HepG2 (cell line): Measurements from ENCODE around the gene COPZ1. TPM values are rescaled to one million over a fixed set of nuclear protein-coding genes. Genes with fewer than 3 reads are reported as not detected.
A peak's percentile ranks its signal among the peaks of the same experiment; 100 is the strongest.

ENCODE experiments used
- CENPX ChIP-seq: sonication (generic); formaldehyde crosslinking; IDR thresholded peaks from 2 replicates; pipeline ENCODE4 v1.9.0; 2021; ENCODE audit warnings: mild to moderate bottlenecking, missing genetic modification reagents, moderate library complexity
- CSRNP2 ChIP-seq: sonication (generic); formaldehyde crosslinking; conservative IDR thresholded peaks from 2 replicates; pipeline ENCODE4 v1.8.0; 2022; ENCODE audit warnings: low read depth, missing genetic modification reagents
- PAWR ChIP-seq: sonication (generic); formaldehyde crosslinking; IDR thresholded peaks from 2 replicates; pipeline ENCODE4 v1.4.0; 2020; ENCODE audit warnings: missing genetic modification reagents, mild to moderate bottlenecking, borderline replicate concordance
- PHB2 ChIP-seq: fragments of 450-650 bp; IDR thresholded peaks from 2 replicates; pipeline ENCODE4 v1.6.1; 2018; ENCODE audit not compliant: partially characterized antibody
- SP4 ChIP-seq: sonication (generic); formaldehyde crosslinking; IDR thresholded peaks from 2 replicates; pipeline ENCODE4 v1.8.1; 2023; ENCODE audit warnings: mild to moderate bottlenecking, missing genetic modification reagents
- TCF7L2 ChIP-seq: IDR thresholded peaks from 2 replicates; pipeline ENCODE4 v1.6.1; 2011; ENCODE audit warnings: mild to moderate bottlenecking, low read depth, low read length, moderate library complexity
- TFE3 ChIP-seq: IDR thresholded peaks from 2 replicates; pipeline ENCODE4 v1.6.1; 2016
- YEATS2 ChIP-seq: sonication (generic); formaldehyde crosslinking; IDR thresholded peaks from 2 replicates; pipeline ENCODE4 v1.4.0; 2020; ENCODE audit warnings: missing genetic modification reagents, borderline replicate concordance
- ZBTB38 ChIP-seq: sonication (generic); formaldehyde crosslinking; IDR thresholded peaks from 2 replicates; pipeline ENCODE4 v1.5.1; 2020; ENCODE audit warnings: mild to moderate bottlenecking, missing genetic modification reagents
- ZBTB44 ChIP-seq: sonication (generic); formaldehyde crosslinking; IDR thresholded peaks from 2 replicates; pipeline ENCODE4 v1.4.0; 2020; ENCODE audit warnings: missing genetic modification reagents
- ZHX1 ChIP-seq: sonication (generic); formaldehyde crosslinking; IDR thresholded peaks from 2 replicates; pipeline ENCODE4 v1.8.1; 2022; ENCODE audit warnings: low read depth, mild to moderate bottlenecking, missing genetic modification reagents
- ZNF276 ChIP-seq: sonication (generic); formaldehyde crosslinking; IDR thresholded peaks from 2 replicates; pipeline ENCODE4 v1.4.0; 2020; ENCODE audit warnings: mild to moderate bottlenecking, low read depth, missing genetic modification reagents
- ZNF282 ChIP-seq: fragments of 450-650 bp; IDR thresholded peaks from 2 replicates; pipeline ENCODE4 v1.6.1; 2018; ENCODE audit not compliant: partially characterized antibody
- ZNF564 ChIP-seq: sonication (generic); formaldehyde crosslinking; IDR thresholded peaks from 2 replicates; pipeline ENCODE4 v1.8.1; 2023; ENCODE audit warnings: mild to moderate bottlenecking, missing genetic modification reagents
- ZNF567 ChIP-seq: sonication (generic); formaldehyde crosslinking; IDR thresholded peaks from 2 replicates; pipeline ENCODE4 v1.8.1; 2023; ENCODE audit warnings: mild to moderate bottlenecking, missing genetic modification reagents, borderline replicate concordance
- ZNF710 ChIP-seq: sonication (generic); formaldehyde crosslinking; IDR thresholded peaks from 2 replicates; pipeline ENCODE4 v1.5.0; 2020; ENCODE audit warnings: mild to moderate bottlenecking, missing genetic modification reagents, borderline replicate concordance
- ZNF775 ChIP-seq: sonication (generic); formaldehyde crosslinking; IDR thresholded peaks from 2 replicates; pipeline ENCODE4 v1.4.0; 2020; ENCODE audit warnings: missing genetic modification reagents, mild to moderate bottlenecking, moderate library complexity, borderline replicate concordance
- polyA plus RNA-seq, 8 experiments: library from polyadenylated mRNA; depleted of rRNA in 3 of 8; stranded (reverse) in 7 of 8; unstranded in 1 of 8; fragments of >200 nt; fragmentation: Illumina TruSeq in 4 of 8; extraction: Trizol in 4 of 8; gene quantifications; 2 replicates each; pipeline versions ENCODE4 v1.2.1 to v1.2.3, GENCODE V29; 2011 to 2016; ENCODE audit warnings: low read depth in 4 of 8, missing spikeins in 1 of 8, mixed read lengths in 1 of 8; ENCODE audit not compliant: insufficient read depth in 1 of 8
- total RNA-seq, 5 experiments: library from RNA; depleted of rRNA; stranded (reverse); fragments of >200 nt; fragmentation: Illumina TruSeq; extraction: Trizol; gene quantifications; 2 replicates each; pipeline ENCODE4 v1.2.3, GENCODE V29; 2016; ENCODE audit warnings: low read depth in 1 of 5

The COPZ1 gene
- total and polyA plus RNA-seq, 2 of the 13 experiments (the other 11 are each of a cell fraction or from before 2014, with no cell fraction given) = 125 to 184 TPM

GRCh38 chr12:54300732-54301427, 24.1 kb upstream of the COPZ1 start, which contains the start of gene NFE2 (continued):
- TF ChIP-seq ZNF276 (CRISPR knock-in tag) = peak; percentile 80; the same call in 1 of the 2 replicates
- TF ChIP-seq ZBTB38 (CRISPR knock-in tag) = 0 out of 2 replicates have a peak, but pooled peaks have one; percentile 49
- no peak for TF ChIP-seq YEATS2 (CRISPR knock-in tag)
- TF ChIP-seq ZHX1 = no peak
- peak; percentile 59 for TF ChIP-seq SP4 (CRISPR knock-in tag)
- TF ChIP-seq CENPX (CRISPR knock-in tag) = no peak
- TF ChIP-seq ZNF282 = no peak
- TF ChIP-seq CSRNP2 (CRISPR knock-in tag) = no peak
- TF ChIP-seq ZNF567 (CRISPR knock-in tag) = no peak
- peak; percentile 69; the same call in 1 of the 2 replicates for TF ChIP-seq ZNF710 (CRISPR knock-in tag)
- TF ChIP-seq TCF7L2 = peak; percentile 75
- no peak for TF ChIP-seq PHB2
- TF ChIP-seq ZBTB44 (CRISPR knock-in tag) = no peak
- 0 out of 2 replicates have a peak, but pooled peaks have one; percentile 60 for TF ChIP-seq ZNF564 (CRISPR knock-in tag)
- no peak for TF ChIP-seq ZNF775
- TF ChIP-seq TFE3 (CRISPR knock-in tag) = 0 out of 2 replicates have a peak, but pooled peaks have one; percentile 5
- no peak for TF ChIP-seq PAWR
